GM19238 (cell line): ENCODE measurements around the gene TSR3.

Experiments used
- DNase-seq: peaks from one replicate; pipeline ENCODE4 v3.0.0; 2011; ENCODE audit warnings: low spot score; ENCODE audit not compliant: insufficient read length

The TSR3 gene

DNA sequence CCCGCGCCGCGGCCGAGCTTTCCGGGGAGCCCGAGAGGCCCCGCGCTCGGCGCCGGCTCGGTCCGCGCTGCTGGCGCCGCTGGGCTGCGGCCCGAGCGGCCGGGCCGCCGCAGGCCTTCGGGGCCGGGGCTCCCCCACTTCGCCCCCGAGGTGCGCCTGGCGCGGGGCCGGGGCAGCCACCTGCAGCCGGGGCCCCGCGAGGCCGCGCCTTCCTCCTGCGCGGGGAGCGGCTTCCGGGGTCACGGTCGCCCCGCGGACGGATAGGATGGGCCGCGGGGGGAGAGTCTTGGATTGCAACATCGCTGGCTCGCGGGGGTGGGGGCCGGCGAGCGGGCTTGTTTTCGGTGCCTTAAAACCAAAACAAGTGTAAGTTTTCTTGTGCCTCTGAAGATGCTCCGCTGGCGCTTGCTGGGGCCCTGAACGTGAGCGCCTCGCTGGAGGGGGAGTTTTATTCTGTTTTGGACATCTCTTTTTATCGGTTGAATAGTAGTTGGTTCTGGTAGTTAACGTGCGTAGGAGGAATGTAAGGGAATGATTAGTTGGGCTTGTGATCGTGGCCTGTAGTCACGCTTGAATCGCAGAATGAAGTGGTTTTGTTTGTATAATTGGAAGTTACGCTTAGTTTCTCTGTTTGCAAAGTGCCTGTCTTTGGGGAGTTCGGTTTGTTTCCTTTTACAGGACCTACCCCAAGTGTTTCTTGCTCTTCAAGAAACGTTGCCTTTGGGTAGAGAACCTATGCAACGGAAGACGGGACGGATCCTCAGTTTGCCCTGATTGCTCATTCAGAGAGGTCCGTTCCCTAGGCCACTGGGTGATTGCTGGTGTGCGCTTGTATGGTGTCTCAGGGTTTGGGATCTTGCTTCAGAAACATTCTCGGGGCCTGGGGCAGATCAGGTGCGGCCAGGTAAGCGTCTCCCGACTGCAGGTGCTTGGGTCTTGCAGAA, 41.5 kb downstream of the TSR3 start:
- DNase-seq = peak; percentile 53

DNA sequence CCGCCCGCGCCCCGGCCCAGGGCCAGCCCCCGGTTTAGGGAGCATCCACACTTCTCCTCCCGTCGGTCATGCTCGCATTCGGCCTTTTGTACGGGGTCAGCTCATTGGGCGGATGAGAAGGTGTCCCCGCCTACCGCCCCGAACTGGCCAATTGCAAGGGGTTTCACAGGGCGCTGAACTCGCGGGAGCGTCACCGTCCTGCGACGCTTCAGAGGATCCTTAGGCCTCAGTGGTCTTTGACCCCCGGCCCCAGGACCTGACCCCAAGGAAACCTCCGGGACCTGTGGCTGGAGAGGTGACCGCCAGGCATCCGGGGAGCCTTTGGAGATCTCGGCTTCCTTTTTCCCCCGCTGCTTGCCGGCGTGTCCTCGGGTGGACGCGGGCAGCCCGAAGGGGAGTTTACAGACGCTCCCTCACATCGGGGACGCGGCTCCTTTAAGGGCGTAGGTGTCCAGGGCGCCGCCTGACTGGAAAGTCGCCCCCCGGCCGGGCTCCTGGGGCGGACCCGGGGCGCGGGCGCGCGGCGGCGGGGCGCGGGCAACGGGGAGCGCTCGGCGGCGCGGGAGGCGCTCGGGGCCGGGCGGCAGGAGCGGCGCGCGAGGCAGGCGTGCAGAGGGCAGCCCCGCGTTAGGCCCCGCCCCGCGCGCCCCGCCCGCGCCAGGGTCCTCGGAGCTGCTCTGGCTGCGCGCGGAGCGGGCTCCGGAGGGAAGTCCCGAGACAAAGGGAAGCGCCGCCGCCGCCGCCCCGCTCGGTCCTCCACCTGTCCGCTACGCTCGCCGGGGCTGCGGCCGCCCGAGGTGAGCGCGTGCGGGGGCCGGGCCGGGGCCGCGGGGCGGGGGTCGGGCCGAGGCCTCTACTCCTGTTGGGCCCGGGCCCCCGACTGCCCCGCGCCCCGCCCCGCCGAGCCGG, 42.4 kb downstream of the TSR3 start, which contains the start of gene UBE2I:
Gene UBE2I (plus strand): TSS at position 660 of the 909 bp plus-strand sequence. CDS start 4,395 bp downstream, outside the sequence.
- peak; percentile 96 for DNase-seq

DNA sequence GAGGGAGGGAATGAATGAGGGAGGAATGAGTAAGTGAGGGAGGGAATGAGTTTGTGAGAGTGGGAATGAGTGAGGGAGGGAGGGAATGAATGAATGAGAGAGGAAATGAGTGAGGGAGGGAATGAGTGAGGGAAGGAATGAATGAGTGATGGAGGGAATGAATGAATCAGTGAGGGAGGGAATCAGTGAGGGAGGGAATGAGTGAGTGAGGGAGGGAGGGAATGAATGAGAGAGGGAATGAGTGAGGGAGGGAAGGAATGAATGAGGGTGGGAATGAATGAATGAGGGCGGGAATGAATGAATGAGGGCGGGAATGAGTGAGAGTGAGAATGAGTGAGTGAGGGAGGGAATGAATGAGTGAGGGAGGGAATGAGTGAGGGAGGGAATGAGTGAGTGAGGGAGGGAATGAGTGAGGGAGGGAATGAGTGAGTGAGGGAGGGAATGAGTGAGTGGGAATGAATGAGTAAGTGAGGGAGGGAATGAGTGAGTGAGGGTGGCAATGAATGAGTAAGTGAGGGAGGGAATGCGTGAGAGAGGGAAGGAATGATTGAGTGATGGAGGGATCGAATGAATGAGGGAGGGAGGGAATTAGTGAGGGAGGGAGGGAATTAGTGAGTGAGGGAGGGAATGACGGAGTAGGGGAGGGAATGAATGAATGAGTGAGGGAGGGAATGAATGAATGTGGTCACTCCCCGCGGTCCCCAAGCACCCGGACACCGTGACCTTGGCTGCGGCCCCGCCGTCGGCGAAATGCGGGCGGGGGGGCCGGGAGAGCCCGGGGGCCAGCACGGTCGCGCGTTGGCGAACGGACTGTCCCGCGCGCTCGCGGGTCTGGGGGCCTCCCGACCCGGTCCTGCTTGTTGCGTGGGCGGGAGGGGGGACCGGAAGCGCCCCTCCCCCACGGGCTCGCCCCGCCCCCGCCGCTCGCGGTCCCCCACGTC, 43.4 kb downstream of the TSR3 start:
- no peak for DNase-seq

DNA sequence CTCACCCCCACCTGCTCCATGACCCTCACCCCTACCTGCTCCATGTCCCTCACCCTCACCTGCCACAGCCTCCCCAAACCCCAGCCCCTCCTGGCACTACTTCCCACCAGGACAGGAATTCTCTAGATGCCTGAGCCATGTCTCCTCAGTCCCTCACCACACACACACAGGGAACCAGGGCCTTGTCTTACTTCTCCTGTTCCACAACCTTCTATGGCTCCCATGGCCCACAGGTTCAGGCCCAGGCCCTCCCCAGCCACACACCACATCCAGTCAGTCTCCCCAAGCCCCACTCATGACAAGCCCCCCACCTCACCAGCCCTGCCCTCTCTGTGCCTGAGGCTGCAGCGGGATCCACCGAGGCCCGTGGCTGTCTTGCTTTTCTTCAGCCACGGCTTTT, 45.3 kb downstream of the TSR3 start:
- no peak for DNase-seq

DNA sequence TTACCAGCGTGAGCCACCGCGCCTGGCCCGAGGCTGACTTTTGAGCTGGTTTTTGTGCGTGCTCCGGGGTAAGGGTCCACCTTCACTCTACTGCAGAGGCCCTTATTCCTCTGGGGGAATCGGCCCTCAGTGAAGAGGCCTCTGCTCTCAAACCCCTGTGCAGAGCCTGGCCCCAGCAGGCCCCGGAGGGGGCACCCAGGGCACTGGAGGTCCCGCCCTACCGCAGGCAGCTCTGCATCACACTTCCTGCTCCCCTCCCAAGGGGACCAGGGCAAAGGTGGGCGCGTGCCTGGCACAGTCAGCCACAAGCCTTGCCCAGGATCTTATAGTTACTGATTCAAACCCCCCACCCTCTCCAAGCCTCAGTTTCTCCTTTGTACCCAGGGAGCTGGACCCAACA, 45.9 kb downstream of the TSR3 start:
- DNase-seq = no peak

DNA sequence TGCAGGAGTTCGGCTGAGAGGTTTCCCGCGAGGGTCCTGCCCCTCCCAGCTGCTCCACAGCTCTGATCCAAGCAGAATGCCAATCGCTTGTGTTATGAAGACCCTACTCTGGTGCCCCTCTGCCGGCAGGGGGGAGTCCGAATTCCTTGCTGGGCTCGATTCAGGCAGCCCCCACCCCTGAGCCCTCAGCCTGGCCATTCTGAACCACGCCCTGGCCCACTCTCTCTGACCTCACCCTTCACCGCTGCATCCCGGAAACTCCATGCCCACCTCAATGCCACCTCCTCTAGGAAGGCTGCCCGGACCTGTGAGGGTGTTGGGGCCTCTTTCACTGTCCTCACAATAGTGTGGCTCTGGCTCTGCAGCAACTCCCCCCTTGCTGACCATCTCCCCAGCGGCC, 50.1 kb downstream of the TSR3 start:
- DNase-seq = no peak

DNA sequence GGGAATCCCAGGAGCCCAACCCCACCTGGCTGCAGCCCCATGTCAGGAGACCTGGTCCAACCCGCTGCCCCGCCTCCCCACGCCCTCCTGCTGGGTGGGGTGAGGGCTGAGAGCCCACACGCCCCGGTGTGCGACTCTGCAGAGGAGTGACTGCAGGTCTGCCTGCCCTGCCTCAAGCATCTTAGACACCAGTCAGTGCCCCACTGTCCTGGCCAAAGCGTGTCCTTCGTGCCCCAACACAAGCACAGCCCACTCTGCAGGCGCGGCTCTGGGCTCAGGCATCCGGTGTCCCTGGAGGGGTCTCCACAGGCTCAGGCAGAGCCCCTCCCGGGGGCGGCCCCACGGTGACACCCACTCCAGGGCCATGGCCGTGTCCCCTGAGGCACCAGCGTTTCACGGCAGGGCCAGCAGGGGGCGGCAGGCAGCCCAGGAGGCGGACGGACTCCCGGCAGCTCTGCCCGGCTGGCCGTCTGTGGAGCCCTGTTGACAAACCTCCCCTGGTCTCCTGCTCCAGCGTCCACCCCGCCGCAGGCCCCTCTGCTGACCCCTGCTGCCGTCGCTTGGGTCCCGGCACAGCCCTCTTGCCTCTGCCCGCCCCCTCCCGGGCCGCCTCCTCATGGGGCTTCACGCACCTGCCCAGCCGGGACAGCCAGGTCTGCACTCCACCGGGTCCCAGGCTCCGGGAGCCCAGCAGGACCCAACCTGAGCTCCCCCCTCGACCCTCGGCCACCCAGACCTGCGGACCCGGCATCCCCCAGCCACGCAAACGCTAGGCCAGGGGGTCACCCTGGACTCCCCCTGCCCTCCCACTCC, 50.8 kb downstream of the TSR3 start:
- DNase-seq = peak; percentile 65

DNA sequence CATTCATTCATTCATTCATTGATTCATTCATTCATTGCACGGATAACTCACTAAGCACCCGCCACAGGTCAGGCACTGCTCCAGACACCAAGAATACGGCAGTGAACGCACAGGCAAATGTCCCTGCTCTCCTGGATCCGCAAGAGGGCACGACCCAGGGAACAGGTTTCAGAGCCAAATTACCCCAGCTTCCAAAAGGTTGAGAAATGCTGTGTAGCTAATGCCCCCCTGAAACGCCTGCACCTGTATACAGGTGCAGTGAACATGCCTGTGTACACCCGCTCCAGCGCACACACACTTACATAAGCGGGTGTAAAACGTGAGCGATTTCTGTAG, 51.8 kb downstream of the TSR3 start:
- DNase-seq = no peak
